ENCODE measurements around the gene LCOR.

DNA sequence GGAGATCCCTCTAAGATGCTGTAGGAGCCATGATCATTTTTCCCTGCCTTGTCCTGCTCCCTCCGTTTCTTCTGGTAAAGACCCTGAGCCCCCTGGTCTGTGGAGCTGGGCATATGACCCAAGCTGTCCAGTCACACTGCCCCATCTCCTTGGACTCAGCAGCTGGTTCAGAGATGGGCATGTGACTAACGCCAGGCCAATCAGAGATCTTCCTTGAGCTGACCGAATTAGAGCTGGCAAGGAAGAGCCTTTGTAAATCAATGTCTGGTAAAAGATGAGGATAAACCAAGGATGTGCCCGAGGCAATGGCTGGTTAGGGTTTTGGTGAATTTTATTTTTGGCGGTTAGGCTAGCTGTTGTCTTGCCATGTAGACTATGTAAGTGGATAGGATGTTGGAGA lies 173.3 kb downstream of the LCOR start:
- TF ChIP-seq, protein P1, sequence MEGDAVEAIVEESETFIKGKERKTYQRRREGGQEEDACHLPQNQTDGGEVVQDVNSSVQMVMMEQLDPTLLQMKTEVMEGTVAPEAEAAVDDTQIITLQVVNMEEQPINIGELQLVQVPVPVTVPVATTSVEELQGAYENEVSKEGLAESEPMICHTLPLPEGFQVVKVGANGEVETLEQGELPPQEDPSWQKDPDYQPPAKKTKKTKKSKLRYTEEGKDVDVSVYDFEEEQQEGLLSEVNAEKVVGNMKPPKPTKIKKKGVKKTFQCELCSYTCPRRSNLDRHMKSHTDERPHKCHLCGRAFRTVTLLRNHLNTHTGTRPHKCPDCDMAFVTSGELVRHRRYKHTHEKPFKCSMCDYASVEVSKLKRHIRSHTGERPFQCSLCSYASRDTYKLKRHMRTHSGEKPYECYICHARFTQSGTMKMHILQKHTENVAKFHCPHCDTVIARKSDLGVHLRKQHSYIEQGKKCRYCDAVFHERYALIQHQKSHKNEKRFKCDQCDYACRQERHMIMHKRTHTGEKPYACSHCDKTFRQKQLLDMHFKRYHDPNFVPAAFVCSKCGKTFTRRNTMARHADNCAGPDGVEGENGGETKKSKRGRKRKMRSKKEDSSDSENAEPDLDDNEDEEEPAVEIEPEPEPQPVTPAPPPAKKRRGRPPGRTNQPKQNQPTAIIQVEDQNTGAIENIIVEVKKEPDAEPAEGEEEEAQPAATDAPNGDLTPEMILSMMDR (IDR thresholded peaks at IDR 0.05), result no peak
- TF ChIP-seq POLR2A (IDR thresholded peaks at IDR 0.05), result no peak

Data from Peyer's patch (tissue), 4 donors.